ENCODE data around the gene IGF2. TPM values are rescaled to one million over a fixed set of nuclear protein-coding genes. Genes with fewer than 3 reads are reported as not detected.

Gene IGF2
- total RNA-seq, 1 donor from 2014 or later = 110 TPM

DNA sequence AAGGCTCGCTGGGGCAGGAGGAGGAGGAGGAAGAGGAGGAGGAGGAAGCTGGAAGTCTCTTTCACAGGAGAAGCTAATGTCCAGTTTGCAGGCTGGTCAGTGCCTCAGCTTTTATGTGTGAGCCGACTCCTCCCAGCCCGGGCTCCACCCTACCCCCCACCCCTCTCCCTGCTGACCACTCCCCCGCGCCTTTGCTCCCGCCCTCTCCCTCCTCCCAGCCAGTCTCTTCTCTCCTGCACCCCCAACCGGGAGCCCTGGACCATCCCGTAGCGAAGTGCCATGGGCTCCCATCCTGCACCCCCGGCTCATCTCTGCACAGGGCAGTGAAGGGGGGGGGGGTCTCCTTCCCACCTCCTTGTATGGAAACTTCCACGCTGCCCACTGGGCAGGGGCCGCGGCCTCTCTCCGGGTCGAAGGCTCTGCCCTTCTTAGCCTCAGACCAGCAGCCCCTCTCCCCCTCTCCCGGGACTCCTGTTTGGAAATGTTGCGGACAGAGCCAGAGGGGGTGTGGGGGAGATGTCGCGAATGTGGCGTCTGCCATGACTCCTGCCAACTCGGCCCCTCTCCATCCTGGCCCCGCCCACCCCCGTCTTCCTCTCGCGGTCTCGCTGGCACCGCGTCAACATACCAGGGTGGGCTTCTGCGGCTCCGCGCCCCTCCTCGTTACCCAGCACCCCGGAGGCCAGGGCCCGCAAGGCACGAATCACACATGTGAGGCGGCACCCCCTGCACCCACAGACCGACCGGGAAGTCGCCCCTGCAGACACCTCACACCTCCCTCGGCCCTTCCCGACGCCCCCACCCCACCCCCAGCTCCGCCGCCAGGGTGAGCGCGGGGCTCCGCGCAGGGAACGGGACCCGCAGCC is 1.8 kb downstream of the IGF2 start:
- Mint-ChIP-seq H3K4me1 (ENCODE audit: low read depth) (peaks cover 13% of the 10 kb centered on the region), H3K27me3 (ENCODE audit: low read depth) (peaks cover 47% of the 10 kb centered on the region), H3K4me3 (ENCODE audit: unreplicated experiment) (peak overlapping the region; percentile 59), H3K9me3 (ENCODE audit: low read depth) (no peaks in the 10 kb centered on the region), H3K27ac (ENCODE audit: unreplicated experiment) (no peak overlapping the region), H3K36me3 (ENCODE audit: low read depth) (no peaks in the 10 kb centered on the region)
- DNase-seq (ENCODE audit: low spot score) = no peak
- TF ChIP-seq, protein P1, sequence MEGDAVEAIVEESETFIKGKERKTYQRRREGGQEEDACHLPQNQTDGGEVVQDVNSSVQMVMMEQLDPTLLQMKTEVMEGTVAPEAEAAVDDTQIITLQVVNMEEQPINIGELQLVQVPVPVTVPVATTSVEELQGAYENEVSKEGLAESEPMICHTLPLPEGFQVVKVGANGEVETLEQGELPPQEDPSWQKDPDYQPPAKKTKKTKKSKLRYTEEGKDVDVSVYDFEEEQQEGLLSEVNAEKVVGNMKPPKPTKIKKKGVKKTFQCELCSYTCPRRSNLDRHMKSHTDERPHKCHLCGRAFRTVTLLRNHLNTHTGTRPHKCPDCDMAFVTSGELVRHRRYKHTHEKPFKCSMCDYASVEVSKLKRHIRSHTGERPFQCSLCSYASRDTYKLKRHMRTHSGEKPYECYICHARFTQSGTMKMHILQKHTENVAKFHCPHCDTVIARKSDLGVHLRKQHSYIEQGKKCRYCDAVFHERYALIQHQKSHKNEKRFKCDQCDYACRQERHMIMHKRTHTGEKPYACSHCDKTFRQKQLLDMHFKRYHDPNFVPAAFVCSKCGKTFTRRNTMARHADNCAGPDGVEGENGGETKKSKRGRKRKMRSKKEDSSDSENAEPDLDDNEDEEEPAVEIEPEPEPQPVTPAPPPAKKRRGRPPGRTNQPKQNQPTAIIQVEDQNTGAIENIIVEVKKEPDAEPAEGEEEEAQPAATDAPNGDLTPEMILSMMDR (IDR thresholded peaks at IDR 0.05) = no peak

DNA sequence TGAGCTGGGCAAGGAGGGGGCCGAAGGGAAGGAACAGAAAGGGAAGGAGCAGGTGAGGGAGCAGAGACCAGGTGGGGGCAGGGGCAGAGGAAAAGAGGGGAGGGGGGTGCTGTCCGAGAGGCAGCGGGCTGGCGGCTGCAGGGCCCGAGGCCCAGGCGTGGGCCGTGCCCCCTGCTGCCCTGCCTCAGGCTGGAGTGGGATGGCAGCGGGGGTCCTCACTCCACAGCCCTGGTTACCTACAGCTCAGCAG is 2.3 kb downstream of the IGF2 start:
- Mint-ChIP-seq H3K27ac (ENCODE audit: unreplicated experiment) (no peak overlapping the region), H3K9me3 (ENCODE audit: low read depth) (no peaks in the 10 kb centered on the region), H3K4me1 (ENCODE audit: low read depth) (peaks cover 13% of the 10 kb centered on the region), H3K4me3 (ENCODE audit: unreplicated experiment) (peak overlapping the region; percentile 59), H3K36me3 (ENCODE audit: low read depth) (no peaks in the 10 kb centered on the region), H3K27me3 (ENCODE audit: low read depth) (peaks cover 45% of the 10 kb centered on the region)
- DNase-seq (ENCODE audit: low spot score) = no peak
- TF ChIP-seq, protein P1 (IDR thresholded peaks at IDR 0.05) = no peak

DNA sequence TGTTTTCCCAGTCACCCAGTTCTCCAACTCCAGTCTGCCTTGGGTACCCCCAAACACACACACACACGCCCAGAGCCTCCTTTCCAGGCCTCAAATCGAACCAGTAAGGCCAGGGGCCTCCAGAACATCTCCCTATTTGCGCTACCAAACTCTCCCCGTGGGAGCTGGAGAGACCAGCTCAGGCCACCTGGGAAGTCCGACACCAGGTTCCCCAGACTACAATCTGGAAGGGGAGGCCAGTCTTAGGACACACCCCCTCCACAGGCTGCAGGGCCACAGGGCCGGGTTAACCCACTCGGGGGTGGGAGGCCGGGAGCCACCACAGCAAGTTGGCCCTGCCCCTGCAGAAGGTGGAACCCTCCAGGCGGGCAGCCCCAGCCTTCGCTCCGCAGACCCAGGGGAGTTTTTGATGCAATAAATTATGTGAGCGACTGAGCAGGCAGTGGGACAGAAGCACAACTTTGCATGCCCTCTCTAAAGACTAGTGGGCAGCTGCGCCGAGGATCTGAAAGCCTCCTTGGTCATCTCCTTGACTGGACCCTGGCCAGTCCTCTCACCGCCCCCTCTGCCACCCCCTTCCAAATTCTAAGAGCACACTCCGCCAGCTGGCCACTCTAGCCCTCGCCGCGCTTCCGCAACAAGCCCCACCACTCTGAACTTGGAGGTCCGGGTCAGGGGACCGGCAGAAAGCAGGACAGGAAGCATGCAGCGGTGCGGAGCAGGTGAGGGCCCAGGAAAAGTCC is 2.8 kb downstream of the IGF2 start:
- H3K4me3 Mint-ChIP-seq (ENCODE audit: unreplicated experiment) = peak overlapping the region; percentile 59
- DNase-seq (ENCODE audit: low spot score) = no peak
- H3K27me3 Mint-ChIP-seq (ENCODE audit: low read depth) = peaks cover 47% of the 10 kb centered on the region
- no peak overlapping the region for H3K27ac Mint-ChIP-seq (ENCODE audit: unreplicated experiment)
- peaks cover 13% of the 10 kb centered on the region for H3K4me1 Mint-ChIP-seq (ENCODE audit: low read depth)
- TF ChIP-seq, protein P1 (IDR thresholded peaks at IDR 0.05) = no peak
- no peaks in the 10 kb centered on the region for H3K9me3 Mint-ChIP-seq (ENCODE audit: low read depth)
- H3K36me3 Mint-ChIP-seq (ENCODE audit: low read depth) = peaks cover 2% of the 10 kb centered on the region

DNA sequence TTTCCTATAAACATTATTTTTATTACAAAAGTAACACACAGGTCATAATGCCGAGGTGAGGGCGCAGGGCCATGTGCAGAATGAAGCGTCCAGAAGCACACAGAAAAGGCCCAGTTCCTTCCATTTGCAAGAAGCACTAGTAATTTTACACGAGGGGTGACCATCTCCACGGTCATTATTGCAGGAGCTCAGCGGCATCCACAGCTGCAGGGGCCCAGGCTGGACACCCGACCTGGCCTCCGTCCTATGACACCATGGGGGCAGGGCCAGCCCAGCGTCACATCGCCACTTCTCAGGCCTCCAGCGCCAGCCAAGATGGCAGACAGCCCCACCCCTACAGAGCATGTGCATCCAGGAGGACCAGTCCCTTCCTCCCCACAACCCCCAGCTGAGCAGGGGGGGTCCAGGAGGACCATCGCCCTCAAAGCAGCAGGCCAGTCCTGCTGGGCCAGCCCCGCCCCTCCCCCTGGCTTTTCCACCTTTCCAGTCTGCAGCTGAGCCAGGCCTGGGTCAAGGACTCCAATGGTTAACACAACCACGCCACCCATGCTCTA is 3.5 kb downstream of the IGF2 start:
- Mint-ChIP-seq H3K27ac (ENCODE audit: unreplicated experiment) (no peak overlapping the region), H3K4me3 (ENCODE audit: unreplicated experiment) (peak overlapping the region; percentile 59), H3K4me1 (ENCODE audit: low read depth) (peaks cover 13% of the 10 kb centered on the region), H3K36me3 (ENCODE audit: low read depth) (peaks cover 3% of the 10 kb centered on the region), H3K9me3 (ENCODE audit: low read depth) (no peaks in the 10 kb centered on the region), H3K27me3 (ENCODE audit: low read depth) (peaks cover 43% of the 10 kb centered on the region)
- no peak for DNase-seq (ENCODE audit: low spot score)
- TF ChIP-seq, protein P1 (IDR thresholded peaks at IDR 0.05) = no peak

DNA sequence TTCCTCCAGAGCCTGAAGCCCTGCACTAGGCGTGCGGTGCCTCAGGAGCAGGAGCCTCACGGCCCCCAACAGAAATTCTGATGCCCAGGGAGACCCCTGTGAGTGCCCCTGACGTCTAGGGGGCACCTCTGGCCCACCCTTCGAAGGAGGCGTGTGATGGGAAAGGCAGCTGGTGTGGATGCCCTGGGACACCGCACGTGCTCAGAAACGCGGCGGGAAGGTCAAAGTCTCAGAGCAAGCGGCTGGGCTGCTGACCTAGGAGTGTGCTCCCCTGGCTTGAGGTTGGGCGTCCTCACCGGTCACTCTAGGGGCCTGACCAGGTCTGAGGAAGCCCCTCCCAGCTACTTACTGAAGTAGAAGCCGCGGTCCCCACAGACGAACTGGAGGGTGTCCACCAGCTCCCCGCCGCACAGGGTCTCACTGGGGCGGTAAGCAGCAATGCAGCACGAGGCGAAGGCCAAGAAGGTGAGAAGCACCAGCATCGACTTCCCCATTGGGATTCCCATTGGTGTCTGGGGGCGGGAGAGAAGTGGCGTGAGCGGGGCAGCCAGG is 4.1 kb downstream of the IGF2 start:
- no peak overlapping the region for H3K27ac Mint-ChIP-seq (ENCODE audit: unreplicated experiment)
- peaks cover 3% of the 10 kb centered on the region for H3K36me3 Mint-ChIP-seq (ENCODE audit: low read depth)
- peaks cover 43% of the 10 kb centered on the region for H3K27me3 Mint-ChIP-seq (ENCODE audit: low read depth)
- H3K4me1 Mint-ChIP-seq (ENCODE audit: low read depth) = peaks cover 13% of the 10 kb centered on the region
- no peak overlapping the region for H3K4me3 Mint-ChIP-seq (ENCODE audit: unreplicated experiment)
- peak; percentile 88 for DNase-seq (ENCODE audit: low spot score)
- TF ChIP-seq, protein P1 (IDR thresholded peaks at IDR 0.05) = no peak
- H3K9me3 Mint-ChIP-seq (ENCODE audit: low read depth) = no peaks in the 10 kb centered on the region

Data from chondrocyte (in vitro differentiated cells).